Medulla oblongata (tissue), 1 donor: ENCODE measurements around the gene EP400.

Source experiments
- DNase-seq: peaks from one replicate; pipeline ENCODE4 v3.0.0-alpha.2; 2015; ENCODE audit errors: extremely low spot score

Gene EP400, protein sequence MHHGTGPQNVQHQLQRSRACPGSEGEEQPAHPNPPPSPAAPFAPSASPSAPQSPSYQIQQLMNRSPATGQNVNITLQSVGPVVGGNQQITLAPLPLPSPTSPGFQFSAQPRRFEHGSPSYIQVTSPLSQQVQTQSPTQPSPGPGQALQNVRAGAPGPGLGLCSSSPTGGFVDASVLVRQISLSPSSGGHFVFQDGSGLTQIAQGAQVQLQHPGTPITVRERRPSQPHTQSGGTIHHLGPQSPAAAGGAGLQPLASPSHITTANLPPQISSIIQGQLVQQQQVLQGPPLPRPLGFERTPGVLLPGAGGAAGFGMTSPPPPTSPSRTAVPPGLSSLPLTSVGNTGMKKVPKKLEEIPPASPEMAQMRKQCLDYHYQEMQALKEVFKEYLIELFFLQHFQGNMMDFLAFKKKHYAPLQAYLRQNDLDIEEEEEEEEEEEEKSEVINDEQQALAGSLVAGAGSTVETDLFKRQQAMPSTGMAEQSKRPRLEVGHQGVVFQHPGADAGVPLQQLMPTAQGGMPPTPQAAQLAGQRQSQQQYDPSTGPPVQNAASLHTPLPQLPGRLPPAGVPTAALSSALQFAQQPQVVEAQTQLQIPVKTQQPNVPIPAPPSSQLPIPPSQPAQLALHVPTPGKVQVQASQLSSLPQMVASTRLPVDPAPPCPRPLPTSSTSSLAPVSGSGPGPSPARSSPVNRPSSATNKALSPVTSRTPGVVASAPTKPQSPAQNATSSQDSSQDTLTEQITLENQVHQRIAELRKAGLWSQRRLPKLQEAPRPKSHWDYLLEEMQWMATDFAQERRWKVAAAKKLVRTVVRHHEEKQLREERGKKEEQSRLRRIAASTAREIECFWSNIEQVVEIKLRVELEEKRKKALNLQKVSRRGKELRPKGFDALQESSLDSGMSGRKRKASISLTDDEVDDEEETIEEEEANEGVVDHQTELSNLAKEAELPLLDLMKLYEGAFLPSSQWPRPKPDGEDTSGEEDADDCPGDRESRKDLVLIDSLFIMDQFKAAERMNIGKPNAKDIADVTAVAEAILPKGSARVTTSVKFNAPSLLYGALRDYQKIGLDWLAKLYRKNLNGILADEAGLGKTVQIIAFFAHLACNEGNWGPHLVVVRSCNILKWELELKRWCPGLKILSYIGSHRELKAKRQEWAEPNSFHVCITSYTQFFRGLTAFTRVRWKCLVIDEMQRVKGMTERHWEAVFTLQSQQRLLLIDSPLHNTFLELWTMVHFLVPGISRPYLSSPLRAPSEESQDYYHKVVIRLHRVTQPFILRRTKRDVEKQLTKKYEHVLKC (N-terminal part only)

DNA sequence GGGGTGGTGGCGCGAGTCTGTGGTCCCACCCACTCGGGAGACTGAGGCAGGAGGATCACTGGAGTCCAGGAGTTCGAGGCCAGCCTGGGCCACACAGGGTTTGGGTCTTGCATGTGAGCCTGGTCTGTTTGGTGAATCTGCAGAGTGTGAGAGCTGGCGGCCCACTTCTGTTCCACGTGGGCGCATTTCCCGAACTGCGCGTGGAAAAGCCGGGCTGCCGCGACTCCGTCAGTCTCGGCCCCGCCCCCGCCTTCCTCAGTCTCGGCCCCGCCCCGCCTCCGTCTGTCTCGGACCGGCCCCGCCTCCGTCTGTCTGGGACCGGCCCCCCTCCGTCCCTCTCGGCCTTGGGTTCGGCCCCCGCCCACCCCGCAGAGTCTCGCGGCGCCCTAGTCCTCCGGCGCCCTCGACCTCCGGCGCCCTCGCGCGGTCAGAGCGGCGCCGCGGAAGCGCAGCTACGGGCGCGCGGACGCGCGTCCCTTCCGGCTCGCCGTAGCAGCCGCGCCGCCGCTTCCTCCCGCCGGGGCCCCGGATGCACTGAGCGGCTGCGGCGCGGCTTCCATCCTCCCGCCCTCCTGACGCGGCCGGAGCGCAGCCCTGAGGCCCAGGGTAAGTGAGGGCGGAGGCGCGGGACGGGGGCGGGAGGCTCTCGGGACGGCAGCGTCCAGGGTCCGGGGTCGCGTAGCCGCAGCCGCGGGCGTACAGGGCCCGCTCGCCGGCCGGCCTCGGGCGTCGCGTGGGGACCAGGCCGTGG lies at the start of gene EP400:
EP400 (plus strand) TSS at position 512 of the 751 bp plus-strand sequence. CDS start 10,678 bp downstream, outside the sequence.
- peak; percentile 94 for DNase-seq

DNA sequence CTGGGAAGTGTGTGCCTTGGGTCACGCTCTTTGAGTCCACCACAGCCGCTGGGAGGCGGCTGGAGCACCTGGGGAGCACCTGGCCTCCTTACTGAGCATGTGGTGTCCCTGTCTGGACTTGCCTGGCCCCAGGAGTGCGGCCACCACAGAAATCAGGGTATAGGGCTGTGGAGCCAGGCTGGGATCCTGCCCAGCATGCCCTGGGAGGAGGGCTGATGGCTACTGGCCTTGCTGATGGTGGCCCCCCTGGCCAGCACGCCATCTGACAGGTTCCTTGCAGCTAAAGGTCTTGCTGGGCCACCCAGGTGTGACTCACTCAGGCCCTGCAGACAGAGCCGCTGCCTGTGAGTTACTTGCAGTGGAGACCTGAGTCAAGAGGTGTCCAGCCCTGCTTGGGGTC lies 49.3 kb upstream of the EP400 start:
- DNase-seq: no peak

DNA sequence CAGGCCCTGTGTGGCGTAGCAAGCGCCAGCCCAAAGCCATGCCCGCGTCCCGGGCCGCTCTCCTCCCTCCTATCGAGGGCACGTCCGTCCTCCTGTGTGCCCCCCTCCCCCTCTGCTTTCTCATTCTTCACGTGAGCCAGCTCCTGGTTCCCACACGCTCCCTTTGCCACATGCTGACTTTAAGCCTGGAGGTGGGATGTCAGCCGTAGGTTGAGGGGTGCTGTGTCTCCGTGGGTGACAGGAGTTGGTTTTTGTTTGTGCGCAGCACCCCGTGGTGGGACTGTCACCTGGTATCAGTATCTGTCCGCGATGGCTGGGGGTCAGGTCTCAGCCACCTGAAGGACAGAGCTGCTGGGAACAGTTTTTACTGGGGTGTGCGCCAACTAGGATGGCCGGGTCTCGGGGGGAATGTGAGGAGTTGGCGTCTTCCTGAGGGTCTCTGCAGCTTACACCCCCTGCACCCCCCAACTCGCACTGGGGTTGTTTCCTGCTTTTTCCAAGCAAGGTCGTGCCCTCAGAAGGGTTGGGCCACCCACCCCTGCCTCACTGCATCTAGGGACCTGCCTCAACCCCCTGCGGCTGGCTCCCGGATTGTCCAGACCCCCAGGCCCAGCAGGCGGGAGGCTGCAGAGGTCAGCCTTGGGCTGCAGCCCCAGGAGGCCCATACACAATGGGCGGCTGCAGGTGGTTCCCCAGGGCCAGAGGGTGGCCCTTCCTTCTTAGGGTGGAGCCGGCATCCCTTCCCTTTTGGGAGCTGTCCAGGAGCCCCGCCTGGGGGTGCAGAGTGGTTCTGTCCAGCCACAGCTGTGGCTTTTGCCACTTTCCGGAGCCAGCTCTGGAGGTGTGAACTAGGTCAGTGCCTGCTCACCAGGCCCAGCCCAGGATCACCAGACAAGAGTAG lies 48.1 kb upstream of the EP400 start:
- no peak for DNase-seq

DNA sequence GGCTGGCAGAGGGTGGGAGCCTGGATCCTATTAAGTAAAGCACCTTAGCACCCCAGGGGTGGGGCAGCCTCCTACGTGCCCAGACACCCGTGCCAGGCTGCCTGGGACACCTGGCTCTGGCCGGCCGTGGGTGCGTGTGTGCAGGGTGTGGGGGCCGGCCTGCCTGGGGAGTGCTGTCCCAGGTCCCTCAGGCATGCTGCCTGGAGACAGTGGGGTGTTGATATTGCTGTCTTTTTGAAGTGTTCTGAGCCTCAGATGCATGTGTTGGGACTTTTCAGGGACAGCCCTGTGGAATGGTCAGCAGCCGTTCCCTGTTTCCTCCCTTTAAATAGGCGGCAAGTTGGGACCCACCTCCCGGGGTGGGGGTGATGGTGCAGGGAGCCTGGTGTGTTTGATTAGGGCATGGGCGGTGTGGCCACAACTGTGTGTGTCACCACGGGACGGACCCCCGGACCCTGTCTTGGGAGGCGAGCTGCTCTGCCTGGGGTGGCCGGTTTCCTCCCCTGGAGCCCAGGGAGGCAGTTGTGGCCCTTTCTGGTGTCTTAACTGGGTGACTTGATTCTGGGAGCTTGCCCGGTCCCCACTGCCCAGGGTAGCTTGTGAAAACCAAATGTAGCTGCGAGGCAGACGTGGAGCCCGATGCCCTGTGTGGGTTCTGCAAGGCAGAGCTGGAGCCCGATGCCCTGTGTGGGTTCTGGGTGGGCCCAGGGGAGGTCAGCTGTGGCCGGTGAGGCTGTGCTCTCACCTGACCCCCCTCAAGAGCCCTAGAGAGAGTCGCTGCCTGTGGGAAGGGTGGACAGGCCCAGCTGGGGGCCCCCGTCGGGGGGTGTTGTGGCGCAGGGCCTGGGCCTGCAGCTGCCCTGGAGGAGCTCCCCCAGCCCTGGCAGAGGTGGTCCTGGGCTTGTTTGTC lies 47.2 kb upstream of the EP400 start:
- DNase-seq: no peak

DNA sequence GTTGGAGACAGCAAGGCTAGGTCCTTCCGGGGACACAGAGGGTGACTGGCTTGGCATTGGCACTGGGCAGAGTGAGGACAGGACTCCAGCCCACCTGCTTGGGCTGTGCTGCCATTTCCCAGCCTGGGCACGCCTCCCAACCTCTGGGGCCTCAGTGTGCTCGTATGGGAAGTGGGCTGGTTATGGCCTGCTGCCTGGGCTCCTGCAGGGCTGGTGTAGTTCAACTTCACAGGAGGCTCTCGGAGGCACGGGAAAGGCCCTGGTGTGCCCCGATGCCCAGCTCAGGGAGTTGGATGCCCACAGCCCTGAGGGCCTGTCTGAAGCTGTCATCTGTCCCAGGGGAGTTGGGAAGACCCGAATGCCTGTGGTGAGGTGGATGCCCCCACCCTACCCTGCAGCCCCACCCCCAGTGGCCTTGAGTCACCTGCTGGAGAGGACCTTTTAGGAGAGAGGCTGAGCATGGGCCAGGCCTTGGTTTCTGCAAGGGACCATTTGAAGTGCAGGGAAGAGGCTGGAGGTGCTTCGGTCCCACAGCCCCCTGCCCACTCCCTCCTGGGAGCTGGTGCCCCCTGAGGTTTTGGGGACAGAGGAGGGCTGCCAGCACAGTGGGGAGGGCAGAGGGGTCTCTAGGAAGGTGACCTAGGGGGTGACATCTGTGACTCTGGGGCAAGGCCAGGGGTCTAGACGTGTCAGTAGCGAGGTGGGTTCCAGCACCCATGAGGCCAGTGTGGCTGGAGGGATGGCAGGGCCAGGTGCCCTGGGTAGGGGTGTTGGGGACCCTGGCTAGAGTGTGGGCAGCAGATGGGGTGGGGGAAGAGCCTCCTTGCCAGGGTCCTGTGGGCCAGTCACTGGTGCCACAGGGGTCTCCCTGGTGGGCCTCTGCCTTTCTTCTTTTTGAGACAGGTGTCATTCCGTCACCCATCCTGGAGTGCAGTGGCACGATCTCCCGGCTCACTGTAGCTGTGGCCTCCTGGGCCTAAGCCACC lies 46.2 kb upstream of the EP400 start:
- DNase-seq: no peak

DNA sequence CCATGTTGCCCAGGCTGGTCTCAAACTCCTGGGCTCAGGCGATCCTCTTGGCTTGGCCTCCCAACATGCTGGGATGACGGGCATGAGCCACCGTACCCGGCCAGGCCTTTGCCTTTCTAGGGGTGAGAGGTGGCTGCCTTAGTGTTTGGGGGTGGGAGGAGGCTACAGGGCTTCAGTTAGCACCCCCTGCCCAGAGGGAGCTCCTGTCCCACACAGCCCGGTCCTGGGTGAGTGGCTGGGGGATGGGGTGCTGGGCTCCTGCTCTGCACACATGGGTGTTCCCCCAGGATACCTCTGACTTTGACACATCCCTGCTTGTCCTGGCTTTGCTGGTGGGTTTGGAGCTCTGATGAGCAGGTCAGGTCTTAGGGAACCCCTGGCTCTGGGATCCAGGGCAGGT lies 45.4 kb upstream of the EP400 start:
- no peak for DNase-seq

DNA sequence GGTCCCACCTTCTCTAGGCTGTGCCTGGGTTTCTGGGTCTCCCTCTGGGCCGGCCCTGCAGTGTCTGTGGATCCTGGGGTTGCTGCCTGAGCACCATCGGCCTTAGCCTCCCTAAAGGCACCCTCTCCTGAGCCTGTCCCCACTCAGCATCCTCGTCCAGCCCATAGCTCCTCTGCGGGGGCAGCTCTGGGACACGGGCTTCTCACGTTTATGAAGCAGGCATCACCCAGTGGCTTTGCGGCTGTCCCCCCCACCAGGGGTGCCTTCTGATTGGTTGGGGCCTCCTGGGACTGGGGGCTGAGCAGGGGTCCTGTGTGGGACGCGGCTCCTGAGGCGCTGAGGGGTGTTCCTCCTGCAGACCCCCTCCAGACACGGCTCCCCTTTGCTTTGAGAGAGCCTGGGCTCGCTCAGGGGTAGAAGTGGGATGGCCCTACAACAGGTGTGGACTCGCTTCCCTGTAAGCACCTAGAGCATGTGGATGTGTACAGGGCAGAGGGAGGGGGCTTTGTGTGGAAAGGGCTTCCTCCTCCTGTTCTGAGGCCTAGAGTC lies 44.6 kb upstream of the EP400 start:
- DNase-seq: no peak

DNA sequence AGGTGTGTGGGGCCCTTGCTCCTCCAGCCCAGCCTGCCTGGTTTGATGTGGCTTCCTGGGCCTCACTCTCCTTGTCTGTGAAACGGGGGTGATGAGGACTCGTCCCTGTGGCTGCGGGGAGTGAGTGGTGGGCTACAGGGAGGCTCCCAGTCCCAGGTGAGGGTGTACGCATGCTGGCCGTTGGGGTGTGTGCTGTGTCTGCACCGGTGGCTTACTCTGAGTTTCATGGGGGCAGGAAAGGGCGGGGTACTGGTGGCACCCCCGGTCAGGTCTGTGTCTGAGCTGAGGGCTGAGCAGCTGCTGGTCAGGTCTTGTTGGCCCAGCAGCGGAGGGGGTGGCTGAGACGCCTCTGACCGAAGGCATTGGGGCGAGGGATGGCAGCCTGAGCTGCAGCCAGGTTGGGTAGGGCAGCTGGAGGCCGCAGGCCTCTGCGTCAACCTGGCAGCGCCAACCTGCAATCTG lies 44.1 kb upstream of the EP400 start:
- no peak for DNase-seq

DNA sequence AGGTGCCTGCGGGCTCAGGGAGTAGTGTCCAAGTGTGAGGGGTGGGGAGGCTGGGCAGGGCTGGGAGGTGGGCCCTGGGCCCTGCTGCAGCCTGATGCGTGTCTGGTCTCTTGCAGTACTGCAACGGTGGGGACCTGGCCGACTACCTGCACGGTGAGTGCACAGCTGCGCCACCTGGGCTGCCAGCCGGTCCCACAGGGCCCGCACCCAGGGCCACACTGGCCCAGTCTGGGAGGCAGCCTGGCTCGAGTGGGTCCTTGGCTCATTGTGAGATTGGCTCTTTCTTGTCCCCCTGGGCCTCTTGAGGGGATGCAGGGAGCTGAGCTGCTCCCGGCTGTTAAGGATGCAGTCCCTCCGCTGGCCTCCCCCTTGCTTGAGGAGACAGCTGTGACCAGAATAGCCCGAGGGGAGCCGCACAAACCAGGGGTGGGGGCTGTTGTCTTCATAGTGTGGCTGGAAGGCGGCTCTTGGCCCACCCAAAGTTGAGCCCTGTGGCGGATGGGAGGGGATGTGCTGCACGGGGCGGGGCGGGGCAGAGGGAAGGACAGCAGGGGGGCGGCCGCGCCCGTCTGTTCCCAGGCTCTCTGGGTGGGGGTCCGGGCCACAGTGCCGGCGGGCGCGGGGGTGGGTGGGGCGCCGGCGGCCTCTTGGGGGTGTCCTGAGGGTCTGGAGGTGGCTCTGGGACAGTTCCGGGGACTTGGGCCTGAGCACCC lies 42.2 kb upstream of the EP400 start:
- no peak for DNase-seq

DNA sequence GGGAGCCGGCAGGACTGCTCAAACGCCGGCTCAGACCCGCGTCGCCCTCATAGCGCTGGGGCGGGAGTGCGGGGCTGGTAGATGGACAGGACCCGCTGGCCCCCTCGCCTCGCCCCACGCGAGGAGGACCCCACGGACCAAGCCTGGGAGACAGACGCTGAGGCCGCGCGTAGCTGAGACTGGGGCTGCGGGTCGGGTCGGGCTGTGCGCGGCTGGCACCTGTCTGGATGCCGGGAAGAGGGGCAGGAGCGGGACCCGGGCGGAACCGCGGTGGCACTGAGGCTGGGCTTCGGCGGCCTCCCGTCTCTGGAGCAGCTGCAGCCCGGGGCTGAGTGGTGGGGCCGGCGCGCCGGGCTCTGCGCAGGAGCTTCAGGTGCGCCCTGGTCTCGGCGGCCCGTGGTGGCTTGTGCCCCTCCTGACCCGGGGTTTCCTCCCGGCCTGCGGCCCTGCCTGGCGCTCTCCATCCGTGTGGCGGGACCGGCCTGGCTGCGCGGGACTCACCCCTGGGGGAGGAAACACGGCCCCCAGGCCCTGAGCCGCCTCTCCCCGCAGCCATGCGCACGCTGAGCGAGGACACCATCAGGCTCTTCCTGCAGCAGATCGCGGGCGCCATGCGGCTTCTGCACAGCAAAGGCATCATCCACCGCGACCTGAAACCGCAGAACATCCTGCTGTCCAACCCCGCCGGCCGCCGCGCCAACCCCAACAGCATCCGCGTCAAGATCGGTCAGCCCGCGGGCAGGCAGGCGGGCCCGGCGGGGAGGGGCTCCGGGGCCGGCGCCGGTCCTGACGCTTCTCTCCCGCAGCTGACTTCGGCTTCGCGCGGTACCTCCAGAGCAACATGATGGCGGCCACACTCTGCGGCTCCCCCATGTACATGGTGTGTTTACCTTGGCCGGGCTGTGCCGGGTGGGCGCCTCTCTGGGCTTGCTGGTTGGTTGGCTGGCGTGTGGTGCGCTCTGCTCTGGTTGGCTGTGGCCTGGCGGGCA lies 41.4 kb upstream of the EP400 start:
- DNase-seq: no peak

DNA sequence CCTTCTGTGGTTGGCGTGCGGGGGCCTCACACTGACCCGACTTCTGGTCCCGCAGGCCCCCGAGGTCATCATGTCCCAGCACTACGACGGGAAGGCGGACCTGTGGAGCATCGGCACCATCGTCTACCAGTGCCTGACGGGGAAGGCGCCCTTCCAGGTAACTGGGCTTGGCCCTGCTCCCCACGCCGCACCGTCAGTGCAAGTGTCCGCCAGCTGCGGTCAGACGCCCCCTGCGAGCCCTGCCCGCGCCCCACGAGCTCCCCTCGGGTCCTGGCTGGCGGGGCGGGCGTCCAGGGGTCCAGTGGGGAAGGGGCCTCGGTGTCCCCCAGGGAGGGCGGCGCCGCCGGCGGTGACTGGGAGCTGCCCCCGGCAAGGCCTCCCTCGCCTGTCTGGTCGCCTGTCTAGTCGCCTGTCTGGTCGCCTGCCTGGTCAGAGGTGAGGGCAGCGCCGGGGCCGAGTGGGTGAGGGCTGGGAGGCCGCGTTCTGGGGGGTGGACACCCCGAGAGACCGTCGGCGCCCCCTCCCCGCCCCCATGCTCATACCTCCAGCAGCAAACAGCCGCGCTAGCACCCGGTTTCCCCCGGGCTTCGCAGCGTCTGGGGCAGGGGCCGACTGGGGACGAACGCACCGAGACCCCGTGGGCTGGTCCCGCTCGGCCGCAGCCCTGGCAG lies 40.5 kb upstream of the EP400 start:
- DNase-seq: no peak

DNA sequence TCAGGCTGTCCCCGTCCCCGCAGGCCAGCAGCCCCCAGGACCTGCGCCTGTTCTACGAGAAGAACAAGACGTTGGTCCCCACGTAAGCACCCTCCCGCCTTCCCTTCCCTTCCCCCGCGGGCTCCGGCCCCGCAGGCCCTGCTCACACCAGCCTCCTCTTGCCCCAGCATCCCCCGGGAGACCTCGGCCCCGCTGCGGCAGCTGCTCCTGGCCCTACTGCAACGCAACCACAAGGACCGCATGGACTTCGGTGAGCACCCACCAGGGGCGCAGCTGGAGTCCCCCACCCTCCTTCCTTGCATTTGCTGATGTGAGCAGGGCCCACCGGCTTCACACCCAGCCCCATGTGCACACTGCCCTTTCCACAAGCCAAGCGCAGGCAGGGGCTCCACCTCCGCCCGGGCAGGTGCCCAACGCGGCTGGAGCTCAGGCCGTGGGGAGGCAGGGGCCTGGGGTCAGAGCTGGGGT lies 40.0 kb upstream of the EP400 start:
- no peak for DNase-seq

DNA sequence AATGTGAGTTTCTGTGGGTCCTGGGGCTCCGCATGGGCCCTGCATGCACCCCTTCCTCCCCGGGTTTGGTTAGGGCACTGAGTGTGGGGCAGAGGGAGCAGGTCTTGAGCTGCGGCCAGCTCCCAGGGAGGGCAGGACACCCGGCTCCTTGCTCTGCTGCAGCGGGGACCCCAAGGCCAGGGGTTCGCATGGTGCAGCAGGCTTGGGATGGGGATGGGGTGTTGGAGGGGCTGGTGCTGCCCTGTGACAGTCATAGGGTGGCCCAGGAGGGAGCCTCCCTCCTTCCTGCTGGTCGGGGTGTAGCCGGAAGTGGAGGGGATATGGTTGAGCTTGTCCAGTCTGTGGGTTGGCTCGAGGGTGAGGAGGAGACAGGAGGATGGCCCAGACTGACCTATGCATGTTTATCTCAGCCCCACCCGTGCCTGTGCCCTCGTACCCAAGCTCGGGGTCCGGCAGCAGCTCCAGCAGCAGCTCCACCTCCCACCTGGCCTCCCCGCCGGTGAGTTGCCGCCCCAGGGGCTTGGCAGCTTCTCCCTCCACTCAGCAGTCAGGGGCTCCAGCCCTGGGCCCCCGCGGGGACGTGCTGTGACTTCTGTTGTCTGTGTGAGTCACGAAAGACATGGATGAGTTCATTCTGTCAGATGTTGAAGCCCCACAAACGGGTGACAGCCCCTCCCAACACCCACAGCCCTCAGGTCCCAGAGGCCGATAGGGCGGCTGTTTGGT lies 39.3 kb upstream of the EP400 start:
- DNase-seq: no peak

DNA sequence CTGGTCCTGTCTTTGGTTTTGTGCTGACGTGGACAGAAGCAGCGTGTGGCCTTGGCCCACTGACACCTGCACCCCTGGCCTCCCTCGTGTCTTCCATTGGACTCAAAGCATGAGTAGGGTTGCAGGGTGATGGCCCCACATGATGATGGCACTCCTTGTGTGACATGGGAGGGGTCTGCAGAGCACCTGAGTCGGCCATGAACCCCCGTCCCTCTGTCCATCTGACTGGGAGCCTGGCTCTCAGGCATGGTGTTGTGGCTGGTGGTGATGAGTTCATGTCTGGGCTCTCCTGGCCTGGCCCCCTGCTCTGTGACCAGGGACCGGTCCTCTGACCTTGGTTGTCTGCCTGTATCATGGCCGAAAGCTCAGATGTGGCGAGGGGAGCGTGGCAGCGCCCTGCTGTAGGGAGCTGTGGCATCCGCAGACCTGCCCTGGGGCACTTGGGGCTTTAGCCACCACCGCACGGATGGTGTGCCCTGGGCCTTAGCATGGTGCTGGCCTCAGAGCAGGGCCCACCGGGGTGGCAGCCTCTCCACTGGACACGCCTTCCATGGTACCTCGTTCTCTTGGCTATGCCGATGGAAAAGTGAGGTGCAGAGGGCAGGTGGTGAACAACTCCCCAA lies 38.6 kb upstream of the EP400 start:
- no peak for DNase-seq
